Nephron progenitor cell (in vitro differentiated cells): ENCODE data around the gene ZBTB18.

Source experiments
- DNase-seq: peaks from one replicate; pipeline ENCODE4 v3.0.0; 2021
- H3K27ac Mint-ChIP-seq: 2 replicates; pipeline ENCODE4 v1.8.0; 2021; ENCODE audit warnings: mild to moderate bottlenecking, moderate library complexity, mixed read lengths
- H3K27me3 Mint-ChIP-seq: 2 replicates; pipeline ENCODE4 v1.8.0; 2021; ENCODE audit warnings: mild to moderate bottlenecking, low read depth, mixed read lengths; ENCODE audit not compliant: poor library complexity
- H3K36me3 Mint-ChIP-seq: 2 replicates; pipeline ENCODE4 v1.8.0; 2021; ENCODE audit warnings: low read depth, mixed read lengths
- H3K4me1 Mint-ChIP-seq: 2 replicates; pipeline ENCODE4 v1.8.0; 2021; ENCODE audit warnings: mixed read lengths
- H3K4me3 Mint-ChIP-seq: 2 replicates; pipeline ENCODE4 v1.8.0; 2021; ENCODE audit warnings: mild to moderate bottlenecking, moderate library complexity, mixed read lengths
- H3K9me3 Mint-ChIP-seq: 2 replicates; pipeline ENCODE4 v1.8.0; 2021; ENCODE audit warnings: mild to moderate bottlenecking, moderate library complexity, mixed read lengths
- TF ChIP-seq, protein P1 (sequence below): fragments of 200-600 bp; sonication (generic); IDR thresholded peaks from 2 replicates; pipeline ENCODE4 v1.5.0; 2021; ENCODE audit warnings: antibody characterized with exemption

ZBTB18 gene

DNA sequence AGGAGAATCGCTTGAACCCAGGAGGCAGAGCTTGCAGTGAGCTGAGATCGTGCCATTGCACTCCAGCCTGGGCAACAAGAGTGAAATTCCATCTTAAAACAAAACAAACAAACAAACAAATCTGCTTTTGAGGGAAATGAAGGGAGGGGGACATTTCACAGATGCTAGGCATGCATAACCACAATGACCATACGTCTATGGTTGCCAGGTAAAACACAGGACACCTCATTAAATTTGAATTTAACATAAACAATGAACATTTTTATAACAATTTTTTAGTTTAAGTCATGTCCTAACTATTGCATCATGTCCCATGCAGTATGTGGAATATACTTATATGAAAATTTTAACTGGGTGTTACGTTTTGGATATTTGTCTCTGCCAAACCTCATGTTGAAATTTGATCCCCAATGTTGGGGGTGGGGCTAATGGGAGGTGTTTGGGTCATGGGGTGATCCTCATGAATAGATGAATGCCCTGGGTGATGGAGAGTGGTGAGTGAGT, 31.0 kb upstream of the ZBTB18 start:
- DNase-seq, result no peak
- peaks cover 8% of the 10 kb centered on the region for H3K4me1 Mint-ChIP-seq
- H3K27ac Mint-ChIP-seq, result no peak overlapping the region
- no peak overlapping the region for H3K4me3 Mint-ChIP-seq
- H3K27me3 Mint-ChIP-seq, result peaks cover 15% of the 10 kb centered on the region
- TF ChIP-seq, protein P1, sequence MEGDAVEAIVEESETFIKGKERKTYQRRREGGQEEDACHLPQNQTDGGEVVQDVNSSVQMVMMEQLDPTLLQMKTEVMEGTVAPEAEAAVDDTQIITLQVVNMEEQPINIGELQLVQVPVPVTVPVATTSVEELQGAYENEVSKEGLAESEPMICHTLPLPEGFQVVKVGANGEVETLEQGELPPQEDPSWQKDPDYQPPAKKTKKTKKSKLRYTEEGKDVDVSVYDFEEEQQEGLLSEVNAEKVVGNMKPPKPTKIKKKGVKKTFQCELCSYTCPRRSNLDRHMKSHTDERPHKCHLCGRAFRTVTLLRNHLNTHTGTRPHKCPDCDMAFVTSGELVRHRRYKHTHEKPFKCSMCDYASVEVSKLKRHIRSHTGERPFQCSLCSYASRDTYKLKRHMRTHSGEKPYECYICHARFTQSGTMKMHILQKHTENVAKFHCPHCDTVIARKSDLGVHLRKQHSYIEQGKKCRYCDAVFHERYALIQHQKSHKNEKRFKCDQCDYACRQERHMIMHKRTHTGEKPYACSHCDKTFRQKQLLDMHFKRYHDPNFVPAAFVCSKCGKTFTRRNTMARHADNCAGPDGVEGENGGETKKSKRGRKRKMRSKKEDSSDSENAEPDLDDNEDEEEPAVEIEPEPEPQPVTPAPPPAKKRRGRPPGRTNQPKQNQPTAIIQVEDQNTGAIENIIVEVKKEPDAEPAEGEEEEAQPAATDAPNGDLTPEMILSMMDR, result no peak
- H3K9me3 Mint-ChIP-seq, result peaks cover 3% of the 10 kb centered on the region
- no peaks in the 10 kb centered on the region for H3K36me3 Mint-ChIP-seq

DNA sequence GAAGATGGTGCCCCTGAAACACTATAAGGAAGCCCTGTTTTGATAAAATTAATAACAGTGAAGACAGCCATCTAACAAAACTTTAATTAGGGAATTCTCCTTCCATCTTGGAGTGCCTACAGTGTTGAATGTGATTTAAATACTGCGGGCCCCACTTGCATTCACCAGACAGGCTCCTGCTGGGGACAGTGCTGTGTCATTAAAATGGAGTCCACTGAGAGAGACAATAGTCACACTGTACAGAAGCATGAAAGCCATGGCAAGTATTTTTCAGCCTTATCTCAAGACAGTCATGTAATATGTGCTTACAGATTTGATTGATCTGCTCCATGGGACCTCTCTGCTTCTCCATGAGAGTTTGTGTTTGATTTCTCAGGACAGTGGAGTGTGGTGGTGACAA, 29.7 kb upstream of the ZBTB18 start:
- DNase-seq, result no peak

DNA sequence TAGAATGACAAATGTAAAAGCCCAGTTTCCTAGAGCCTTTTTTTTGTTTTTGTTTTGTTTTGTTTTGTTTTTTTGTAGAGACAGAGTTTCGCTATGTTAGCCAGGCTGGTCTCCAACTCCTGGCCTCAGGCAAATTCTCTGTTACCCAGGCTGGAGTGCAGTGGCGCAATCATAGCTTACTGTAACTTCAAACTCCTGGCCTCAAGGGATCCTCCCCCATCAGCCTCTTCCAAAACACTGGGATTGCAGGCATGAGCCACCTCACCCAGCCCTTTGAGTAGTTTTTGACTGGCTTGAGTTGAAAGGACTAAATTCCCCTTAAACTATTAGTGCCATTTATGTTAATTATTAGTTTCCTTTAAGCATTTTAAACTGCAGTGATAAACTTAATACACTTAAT, 28.8 kb upstream of the ZBTB18 start:
- H3K27ac Mint-ChIP-seq, result no peak overlapping the region
- peaks cover 20% of the 10 kb centered on the region for H3K27me3 Mint-ChIP-seq
- peaks cover 8% of the 10 kb centered on the region for H3K4me1 Mint-ChIP-seq
- TF ChIP-seq, protein P1, result no peak
- H3K9me3 Mint-ChIP-seq, result peaks cover 3% of the 10 kb centered on the region
- no peak for DNase-seq
- H3K36me3 Mint-ChIP-seq, result no peaks in the 10 kb centered on the region
- no peak overlapping the region for H3K4me3 Mint-ChIP-seq

More for the DNA sequence above, 29.7 kb upstream of the ZBTB18 start:
- Mint-ChIP-seq H3K36me3 (no peaks in the 10 kb centered on the region), H3K4me1 (peaks cover 8% of the 10 kb centered on the region), H3K27ac (no peak overlapping the region), H3K4me3 (no peak overlapping the region), H3K9me3 (peaks cover 3% of the 10 kb centered on the region), H3K27me3 (peaks cover 15% of the 10 kb centered on the region)
- TF ChIP-seq, protein P1, result no peak

DNA sequence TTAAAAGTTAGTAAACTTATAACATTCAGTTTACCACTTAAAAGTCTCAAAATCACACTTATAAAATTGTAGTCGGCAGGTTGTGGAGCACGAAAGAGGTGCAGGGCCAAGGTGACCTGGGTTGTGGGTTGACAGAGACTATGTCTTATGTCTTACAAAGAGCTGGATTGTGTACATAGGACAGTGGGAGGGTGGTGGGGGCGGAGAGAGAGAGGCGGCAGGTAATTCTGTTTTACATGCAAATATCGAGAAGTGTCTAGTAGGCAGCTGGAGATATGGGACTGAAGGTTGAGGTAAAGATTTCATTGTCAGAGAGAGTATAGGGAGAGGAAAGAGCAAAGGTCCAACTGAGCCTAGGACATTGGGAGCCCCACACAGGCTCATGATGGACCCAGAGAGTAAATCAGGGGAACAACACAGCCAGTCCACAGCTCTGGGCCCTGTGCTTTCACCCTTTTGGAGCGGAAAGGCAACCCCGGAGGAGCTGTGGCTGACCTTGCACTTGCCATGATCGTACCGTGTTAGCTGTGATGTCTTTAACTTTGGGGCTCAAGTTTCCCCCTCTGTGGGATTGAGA, 28.1 kb upstream of the ZBTB18 start:
- Mint-ChIP-seq H3K27ac (no peak overlapping the region), H3K4me1 (peaks cover 8% of the 10 kb centered on the region), H3K27me3 (peaks cover 20% of the 10 kb centered on the region), H3K9me3 (peaks cover 3% of the 10 kb centered on the region), H3K4me3 (no peak overlapping the region), H3K36me3 (no peaks in the 10 kb centered on the region)
- TF ChIP-seq, protein P1, result no peak
- DNase-seq, result no peak

DNA sequence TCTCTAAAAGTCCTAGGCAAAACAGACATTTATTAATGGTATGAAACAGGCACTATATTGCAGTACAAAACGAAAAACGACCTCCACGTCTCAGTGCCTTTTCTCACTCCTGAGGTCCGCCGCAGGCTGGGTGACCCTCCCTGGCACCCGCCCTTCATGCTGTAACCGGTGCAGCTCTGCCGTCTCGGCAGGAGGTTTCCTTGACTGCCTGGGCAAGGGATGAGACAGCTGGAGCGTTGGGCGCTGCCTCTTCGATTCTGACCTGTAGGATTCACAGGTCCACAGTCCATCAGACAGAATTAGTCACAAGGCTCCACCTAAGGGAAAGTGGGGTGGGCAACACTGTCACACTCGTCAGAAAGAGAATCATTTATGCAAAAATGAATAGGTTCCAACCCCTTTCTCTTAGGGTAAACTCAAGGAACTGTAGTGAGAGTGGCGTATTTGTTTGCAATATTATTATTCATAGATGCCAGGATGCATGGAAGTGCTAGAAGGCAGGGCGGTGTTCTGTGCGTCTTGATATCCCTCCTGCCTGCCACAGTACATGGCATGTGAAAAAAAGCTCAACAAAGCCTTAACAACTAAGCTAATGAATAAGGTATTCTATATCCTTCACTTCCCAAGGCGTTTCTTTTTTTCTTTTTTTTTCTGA, 23.5 kb upstream of the ZBTB18 start:
- no peak for DNase-seq
- no peaks in the 10 kb centered on the region for H3K36me3 Mint-ChIP-seq
- peaks cover 23% of the 10 kb centered on the region for H3K27me3 Mint-ChIP-seq
- no peak overlapping the region for H3K4me3 Mint-ChIP-seq
- no peak overlapping the region for H3K27ac Mint-ChIP-seq
- H3K9me3 Mint-ChIP-seq, result peaks cover 11% of the 10 kb centered on the region
- TF ChIP-seq, protein P1, result no peak
- H3K4me1 Mint-ChIP-seq, result no peaks in the 10 kb centered on the region

DNA sequence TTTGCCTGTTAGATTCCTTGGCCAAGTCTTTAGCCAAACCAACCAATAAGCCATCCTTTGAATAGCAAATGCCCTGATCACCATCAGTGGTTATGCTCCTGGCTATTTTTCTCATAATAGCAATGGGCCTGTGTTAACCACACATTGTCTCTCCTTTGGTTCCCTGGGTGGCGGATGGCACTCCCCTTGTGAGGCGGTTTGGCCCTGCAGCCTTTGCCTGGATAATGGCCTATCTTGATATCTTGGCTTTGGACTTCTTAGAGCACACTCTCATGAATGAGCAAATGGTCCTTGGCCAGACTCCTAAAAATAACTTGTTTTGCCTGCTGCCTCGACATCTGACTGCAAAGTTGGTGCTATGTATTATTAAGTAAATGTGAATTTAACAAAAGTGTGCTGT, 22.4 kb upstream of the ZBTB18 start:
- peaks cover 19% of the 10 kb centered on the region for H3K27me3 Mint-ChIP-seq
- no peak overlapping the region for H3K27ac Mint-ChIP-seq
- H3K9me3 Mint-ChIP-seq, result peaks cover 11% of the 10 kb centered on the region
- no peak overlapping the region for H3K4me3 Mint-ChIP-seq
- no peaks in the 10 kb centered on the region for H3K36me3 Mint-ChIP-seq
- H3K4me1 Mint-ChIP-seq, result no peaks in the 10 kb centered on the region
- TF ChIP-seq, protein P1, result no peak
- no peak for DNase-seq
